Putamen (tissue), 1 donor: Measurements from ENCODE around the gene FEM1C.

Experiments
- DNase-seq: peaks from one replicate; pipeline ENCODE4 v3.0.0-alpha.2; 2016; ENCODE audit warnings: low spot score

The FEM1C gene

DNA sequence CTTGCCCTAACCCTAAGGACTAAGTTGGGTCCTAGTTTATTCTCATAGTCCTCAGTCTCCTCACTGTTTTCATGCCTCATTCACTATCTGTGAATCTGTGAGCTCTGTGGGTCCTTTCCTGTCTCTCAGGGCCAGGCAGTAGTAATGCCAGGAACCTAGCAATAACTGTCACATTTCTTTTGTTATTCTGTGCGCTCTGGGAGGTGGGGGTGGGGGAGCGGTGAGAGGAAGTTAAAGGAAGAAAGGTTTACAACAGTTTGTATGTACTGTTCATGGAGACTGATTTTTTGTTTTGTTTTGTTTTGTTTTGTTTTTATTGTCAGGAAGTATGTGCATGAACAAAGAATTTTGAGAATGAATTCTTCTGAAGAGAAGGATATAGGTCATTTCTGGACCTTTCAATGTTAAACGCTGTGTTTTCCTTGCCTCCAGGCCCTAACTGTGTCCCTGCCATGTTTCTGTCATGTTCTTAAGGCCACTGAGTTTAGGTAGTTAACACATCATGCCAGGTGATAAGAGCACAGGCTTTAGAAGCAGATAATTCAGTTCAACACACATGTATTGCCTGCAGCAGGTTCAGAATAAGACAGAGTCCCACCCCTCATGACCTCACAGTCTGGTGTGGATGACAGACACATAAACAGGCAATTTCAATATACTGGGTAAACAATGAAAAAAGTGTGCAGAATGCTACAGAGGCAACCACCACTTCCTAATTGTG is 13.3 kb upstream of the FEM1C start:
- DNase-seq = no peak

DNA sequence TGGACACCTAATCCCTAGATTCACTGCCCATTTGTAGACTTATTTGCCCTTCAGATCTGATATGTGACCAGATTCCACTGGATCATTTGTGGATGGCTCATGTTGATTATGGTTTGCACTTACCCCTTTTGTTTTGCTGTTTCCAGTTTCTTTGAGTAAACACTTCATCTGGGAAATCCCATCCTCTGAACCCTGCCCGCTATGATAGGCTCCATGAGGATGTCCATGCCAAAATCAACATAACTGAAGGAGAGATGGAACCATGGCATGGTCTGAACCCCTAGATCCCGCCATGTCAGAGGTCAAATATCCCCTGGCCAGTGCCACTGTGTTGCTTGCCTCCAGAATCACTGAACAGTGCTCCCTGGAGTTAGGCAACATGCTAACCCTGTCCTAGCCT is 11.7 kb upstream of the FEM1C start:
- no peak for DNase-seq

GRCh38 chr5:115555084-115555633 is 10.6 kb upstream of the FEM1C start:
- DNase-seq = no peak

DNA sequence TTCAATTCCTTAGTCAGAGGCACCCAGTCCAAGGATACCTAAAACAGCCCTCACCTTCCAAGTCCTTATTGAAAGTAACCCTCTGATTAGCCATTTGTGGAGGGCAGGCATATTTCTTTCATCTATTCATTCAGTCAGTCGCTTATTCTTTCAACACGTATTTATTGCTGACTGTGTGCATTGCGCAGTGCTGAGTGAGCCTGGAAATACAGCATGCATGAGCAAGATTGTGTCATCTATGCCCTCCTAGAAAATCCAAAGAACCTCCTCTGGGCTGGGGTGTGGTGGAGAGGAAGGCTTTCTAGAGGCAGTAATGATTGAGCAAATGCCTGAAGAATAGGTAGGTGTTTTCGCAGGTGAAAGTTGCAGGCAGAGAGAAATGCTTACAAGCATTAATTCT is 8.5 kb upstream of the FEM1C start:
- DNase-seq = no peak

GRCh38 chr5:115551415-115551814 is 6.8 kb upstream of the FEM1C start:
- DNase-seq = no peak

DNA sequence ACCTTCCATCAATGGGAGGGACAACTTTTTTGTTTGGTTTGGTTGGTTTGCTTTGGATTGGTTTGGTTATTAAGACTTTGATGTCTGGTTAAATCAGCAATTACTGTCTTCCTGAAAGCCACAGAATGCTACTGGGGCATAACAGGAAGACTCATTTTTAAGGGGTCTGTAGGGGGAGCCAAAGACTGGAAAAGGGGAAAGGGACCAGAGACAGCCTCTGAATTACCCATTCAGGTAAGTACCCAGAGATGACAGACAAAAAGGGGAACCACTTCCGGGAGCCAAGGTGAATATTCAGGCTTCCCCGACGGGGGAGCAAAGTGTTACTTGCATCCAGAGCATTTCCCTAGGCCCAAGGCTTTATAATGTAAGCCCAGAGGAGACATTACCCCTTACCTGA is 4.6 kb upstream of the FEM1C start:
- DNase-seq = no peak

DNA sequence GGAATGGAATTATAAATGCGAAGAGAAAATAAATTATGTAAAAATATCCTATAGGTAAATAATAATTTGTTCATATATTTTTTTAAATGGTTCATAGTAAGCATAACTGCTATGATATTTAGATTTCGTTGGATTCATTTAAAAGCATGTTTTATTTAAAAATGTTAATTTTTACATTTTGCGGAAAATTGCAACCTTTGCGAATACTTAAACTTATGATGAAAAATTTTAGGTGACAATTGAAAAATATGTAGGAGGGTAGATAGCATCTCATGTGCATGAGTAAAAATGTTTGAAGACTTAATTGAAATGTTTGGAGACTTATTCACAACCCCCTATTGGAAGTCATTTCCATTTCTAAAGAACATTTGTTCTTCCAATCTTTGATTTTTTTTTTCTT is 4.1 kb upstream of the FEM1C start:
- no peak for DNase-seq

DNA sequence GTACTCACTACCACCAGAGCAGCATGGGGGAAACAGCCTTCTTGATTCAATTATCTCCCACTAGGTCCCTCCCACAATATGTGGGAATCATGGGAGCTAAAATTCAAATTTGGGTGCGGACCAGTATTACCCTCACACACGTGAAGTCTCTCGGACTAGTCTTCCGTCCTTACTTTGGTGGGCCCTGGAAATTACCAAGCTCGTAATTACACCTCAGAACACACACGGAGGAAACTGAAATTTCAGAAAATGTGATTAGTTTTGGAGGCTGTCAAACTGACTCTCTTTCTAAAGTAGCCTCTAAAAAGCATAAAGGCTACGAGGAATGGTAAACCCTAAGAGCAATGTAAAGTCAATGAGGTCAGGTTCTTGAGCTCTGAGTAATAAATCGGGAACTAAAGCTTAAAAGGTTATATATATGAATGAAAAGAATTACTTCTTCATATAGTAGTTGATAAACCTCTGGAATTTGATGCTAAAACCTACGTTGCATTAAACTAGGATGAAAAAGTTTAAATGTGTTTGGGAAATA is 842 bp upstream of the FEM1C start:
- DNase-seq = no peak

- DNase-seq = peak; percentile 68
These were observed 536 bp downstream of the FEM1C start for GRCh38 chr5:115544043-115544435.

GRCh38 chr5:115543365-115544042 is 1.1 kb downstream of the FEM1C start:
- DNase-seq = no peak

DNA sequence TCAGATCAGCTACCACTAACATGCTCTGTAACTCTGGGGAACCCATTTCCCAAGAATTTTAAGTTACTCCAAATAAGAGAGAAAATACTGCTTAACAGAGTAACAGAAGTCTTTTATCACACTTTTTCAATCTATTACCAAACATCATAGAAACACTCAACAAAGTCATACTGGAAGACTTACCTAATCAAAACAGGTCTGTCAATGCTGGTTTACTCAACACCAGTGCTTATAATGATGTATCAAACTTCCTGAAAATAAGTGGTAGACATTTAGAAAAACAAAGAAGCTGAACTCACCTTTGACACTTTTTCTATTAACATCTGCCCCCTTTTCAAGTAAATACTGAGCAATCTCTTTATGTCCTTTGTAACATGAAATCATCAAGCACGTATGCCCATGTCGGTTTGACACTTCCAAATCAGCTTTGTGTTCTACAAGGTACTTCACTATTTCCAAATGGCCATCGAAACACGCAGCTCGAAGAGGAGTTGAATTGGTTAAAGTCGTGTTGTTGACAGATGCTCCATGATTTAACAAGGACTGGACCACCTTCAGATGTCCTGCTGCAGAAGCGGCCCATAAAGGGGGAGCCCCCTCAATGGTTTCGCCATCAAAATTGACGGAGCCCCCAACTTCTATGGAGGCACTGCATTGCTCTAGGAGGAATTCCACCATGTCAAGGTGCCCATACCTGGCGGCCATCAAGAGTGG is 1.8 kb downstream of the FEM1C start:
- no peak for DNase-seq

DNA sequence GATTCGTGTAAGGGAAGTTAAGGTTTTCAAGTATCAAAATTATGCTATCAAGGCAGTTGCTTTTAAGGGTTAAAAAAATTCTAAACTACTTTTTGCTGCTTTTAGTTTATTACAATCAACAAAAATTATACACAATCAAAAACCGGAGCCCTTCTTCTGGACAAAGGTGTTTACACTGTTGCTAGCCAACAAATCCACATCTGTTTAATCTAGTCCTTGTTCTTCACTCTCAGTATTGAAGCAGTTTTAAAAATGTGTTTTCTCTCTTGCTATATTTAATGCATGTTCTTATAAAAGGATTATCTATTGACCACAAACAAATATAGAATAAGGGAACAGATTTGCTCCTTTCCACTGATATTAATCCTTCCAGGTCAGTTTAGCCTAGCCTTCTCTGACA is 2.5 kb downstream of the FEM1C start:
- no peak for DNase-seq

DNA sequence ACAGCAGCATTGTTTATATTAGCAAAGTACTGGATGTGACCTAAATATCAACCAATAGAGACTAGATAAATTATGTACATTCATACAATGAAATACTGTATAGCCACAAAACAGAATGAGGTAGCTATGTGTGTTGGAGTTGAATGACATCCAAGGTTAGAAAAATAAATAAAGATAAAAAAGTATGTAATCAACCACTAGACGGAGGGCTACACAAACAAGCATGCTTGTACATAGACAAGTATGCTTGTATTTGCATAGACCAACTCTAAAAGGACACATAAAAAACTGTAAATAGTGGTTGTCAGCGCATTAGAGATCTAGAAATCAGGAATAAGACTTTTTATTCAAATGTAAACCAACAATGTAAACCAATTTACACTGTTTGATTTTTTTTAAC is 3.0 kb downstream of the FEM1C start:
- DNase-seq = no peak

DNA sequence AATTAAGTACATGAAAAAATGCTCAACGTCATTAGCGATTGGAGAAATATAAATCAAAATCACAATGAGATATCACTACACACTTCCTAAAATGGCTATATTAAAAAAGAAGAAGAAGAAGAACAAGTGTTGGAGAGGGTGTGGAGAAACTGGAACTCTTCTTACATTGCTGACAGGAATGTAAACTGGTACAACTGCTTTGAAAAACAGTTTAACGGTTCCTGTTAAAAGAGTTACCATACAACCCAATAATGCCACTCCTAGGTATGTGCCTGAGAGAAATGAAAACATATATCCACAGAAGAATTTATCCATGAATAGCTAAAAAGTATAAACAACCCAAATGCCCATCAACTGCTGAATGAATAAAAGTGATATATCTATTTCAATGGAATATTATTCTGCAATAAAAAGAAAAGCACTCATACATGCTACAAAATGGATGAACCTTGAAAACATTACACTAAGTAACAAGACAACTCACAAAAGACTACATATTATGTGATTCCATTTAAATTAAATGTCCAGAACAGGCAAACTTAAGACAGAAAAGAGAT is 9.0 kb downstream of the FEM1C start:
- no peak for DNase-seq

DNA sequence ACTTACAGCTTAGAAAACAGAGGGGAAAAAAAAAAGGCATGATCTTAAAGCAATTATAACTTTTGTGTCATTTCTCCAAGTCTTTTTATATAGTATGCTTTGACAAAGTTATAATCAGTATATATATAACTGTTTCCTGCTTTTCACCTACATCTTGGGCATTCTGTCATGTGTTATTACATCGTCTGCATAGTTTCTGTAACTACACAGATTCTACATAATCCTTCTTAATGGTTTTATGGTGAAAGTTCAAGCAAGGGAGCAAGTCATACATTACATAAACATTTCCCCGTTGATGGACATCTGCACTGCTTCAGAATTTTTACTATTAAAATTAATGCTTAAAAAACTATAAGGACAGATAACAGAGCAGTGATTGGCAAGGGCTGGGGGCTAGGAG is 12.1 kb downstream of the FEM1C start:
- no peak for DNase-seq

- DNase-seq = no peak
These were observed 12.7 kb downstream of the FEM1C start for GRCh38 chr5:115531787-115532367.

DNA sequence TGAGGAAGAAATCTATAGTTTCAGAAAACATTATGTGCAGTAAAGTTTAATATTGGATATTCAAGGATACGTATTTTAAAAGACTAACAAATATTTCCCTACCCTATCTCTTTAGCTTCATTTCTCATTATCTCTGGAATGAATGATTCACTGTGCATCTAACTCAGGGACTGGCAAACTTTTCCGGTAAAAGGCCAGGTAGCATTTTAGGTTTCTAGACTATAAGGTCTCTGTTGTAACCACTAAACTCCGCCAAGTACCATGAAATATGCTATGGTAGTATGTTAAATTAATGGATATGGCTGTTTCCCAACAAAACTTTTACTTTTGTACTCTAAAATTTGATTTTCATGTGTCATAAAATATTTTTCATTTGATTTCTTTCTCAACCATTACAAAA is 13.2 kb downstream of the FEM1C start:
- DNase-seq = no peak

DNA sequence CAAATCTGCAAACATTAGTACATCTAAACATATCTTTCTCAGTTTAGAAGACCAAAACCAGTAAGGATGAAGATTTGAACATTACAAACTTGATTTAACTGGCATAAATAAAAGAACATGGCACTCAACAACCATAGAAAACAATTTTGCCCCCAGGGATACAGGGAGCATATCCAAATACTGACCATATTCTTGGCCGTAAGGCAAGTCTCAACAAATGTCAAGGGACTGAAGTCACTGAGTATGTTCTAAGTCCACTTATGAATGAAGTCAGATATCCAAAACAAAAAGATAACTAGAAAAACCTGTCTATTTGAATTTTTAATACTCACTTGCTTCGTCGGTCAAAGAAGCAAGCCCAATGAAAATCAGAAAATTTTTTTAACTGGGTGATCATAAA is 14.1 kb downstream of the FEM1C start:
- DNase-seq = no peak

- DNase-seq = no peak
These were observed 18.0 kb downstream of the FEM1C start for GRCh38 chr5:115526604-115527003.

- DNase-seq = no peak
These were observed 20.3 kb downstream of the FEM1C start for GRCh38 chr5:115524199-115524847.

GRCh38 chr5:115522832-115523403 is 21.7 kb downstream of the FEM1C start:
- no peak for DNase-seq
